GM12872 (cell line): Measurements from ENCODE around the gene GAB1.

ENCODE experiments used
- TF ChIP-seq, protein P1 (sequence below): IDR thresholded peaks from 3 replicates; pipeline ENCODE4 v1.5.1; 2011; ENCODE audit warnings: low read depth, mild to moderate bottlenecking, low read length, moderate library complexity; ENCODE audit not compliant: insufficient read depth

GAB1 gene

GRCh38 chr4:143431526-143432257, 95.0 kb downstream of the GAB1 start:
- TF ChIP-seq, protein P1, sequence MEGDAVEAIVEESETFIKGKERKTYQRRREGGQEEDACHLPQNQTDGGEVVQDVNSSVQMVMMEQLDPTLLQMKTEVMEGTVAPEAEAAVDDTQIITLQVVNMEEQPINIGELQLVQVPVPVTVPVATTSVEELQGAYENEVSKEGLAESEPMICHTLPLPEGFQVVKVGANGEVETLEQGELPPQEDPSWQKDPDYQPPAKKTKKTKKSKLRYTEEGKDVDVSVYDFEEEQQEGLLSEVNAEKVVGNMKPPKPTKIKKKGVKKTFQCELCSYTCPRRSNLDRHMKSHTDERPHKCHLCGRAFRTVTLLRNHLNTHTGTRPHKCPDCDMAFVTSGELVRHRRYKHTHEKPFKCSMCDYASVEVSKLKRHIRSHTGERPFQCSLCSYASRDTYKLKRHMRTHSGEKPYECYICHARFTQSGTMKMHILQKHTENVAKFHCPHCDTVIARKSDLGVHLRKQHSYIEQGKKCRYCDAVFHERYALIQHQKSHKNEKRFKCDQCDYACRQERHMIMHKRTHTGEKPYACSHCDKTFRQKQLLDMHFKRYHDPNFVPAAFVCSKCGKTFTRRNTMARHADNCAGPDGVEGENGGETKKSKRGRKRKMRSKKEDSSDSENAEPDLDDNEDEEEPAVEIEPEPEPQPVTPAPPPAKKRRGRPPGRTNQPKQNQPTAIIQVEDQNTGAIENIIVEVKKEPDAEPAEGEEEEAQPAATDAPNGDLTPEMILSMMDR, result no peak

DNA sequence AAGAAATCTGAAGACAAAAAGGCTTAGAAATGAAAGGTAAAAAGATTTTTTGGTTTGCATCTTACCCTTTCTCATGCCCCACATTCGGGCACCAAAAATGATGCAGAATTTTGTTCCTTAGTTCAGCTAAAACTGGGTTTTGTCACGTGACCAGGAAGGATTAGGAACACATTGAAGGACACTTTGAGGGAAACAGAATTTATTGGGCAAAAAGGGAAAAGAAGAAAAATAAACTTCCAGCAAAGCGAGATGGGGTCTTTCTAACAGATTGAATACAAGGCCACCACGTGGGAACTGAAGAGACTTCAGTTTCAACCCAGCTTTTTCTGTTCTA, 95.5 kb downstream of the GAB1 start:
- TF ChIP-seq, protein P1, result no peak

- TF ChIP-seq, protein P1, result no peak
Measured at GRCh38 chr4:143433231-143433630, 96.6 kb downstream of the GAB1 start.

DNA sequence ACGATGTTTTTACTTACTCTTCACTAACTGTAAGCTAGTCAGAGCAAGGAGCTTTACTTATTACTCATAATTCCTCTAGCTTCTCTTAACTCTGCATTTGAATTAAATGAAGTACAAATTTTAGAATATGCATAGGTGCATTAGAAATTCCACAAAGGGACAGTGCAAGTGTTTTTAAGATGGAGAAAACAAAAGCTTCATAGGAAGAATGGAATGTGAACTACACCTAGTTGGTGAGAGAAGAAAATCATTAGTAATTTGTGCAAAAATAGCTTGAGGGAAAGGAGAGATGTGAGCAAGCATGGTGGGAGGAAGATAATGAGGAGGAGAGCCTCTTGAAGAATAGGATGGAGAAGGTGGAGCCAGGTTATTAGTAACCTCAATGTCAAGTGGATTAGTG, 99.3 kb downstream of the GAB1 start:
- TF ChIP-seq, protein P1, result no peak

- TF ChIP-seq, protein P1, result no peak
Measured at GRCh38 chr4:143437476-143437875, 100.8 kb downstream of the GAB1 start.

- TF ChIP-seq, protein P1, result no peak
Measured at GRCh38 chr4:143437937-143438336, 101.3 kb downstream of the GAB1 start.

DNA sequence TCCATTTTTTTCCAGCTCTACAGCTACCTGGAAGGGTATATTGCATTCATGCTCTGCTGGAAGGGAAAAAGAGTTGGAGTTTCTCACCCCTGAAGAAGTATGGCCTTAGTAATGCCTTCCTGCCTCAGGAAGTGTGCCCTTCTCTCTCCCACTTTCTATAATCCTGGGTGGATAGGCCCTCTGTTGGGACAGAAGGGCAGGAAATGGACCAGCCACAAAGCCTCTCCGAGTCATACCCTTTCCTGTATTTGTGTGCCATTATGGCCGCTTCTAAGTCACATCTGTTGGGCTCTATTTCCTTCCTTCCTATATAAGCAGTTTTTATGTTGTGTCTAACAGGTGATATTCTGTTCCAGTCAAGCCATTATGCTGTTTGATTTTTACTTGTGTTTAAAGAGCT, 102.0 kb downstream of the GAB1 start:
- TF ChIP-seq, protein P1, result no peak

- TF ChIP-seq, protein P1, result no peak
Measured at GRCh38 chr4:143441109-143441508, 104.4 kb downstream of the GAB1 start.
